Measurements from ENCODE around the gene MTHFD1L.
A peak's percentile ranks its signal among the peaks of the same experiment; 100 is the strongest.

MTHFD1L gene

GRCh38 chr6:150902142-150902776 lies 36.8 kb downstream of the MTHFD1L start:
- Histone ChIP-seq H3F3A (ENCODE audit: control insufficient read depth, insufficient read depth) (no peaks in the 10 kb centered on the region), H3K79me2 (ENCODE audit: control insufficient read depth, low read length) (peaks cover 12% of the 10 kb centered on the region), H3K27ac (ENCODE audit: low read depth, low read length) (no peak overlapping the region), H3K4me1 (ENCODE audit: control insufficient read depth, low read length) (no peaks in the 10 kb centered on the region), H3K4me2 (ENCODE audit: low read length) (no peak overlapping the region), H3K4me3 (ENCODE audit: low read length) (no peak overlapping the region), H4K20me1 (ENCODE audit: control insufficient read depth, insufficient read depth, low read depth, low read length) (no peaks in the 10 kb centered on the region), H3K9me2 (replicated peaks; ENCODE audit: control insufficient read depth, low read length) (no peaks in the 10 kb centered on the region; the same call in 1 of the 2 replicates), H3K27me3 (ENCODE audit: control insufficient read depth, low read length) (no peaks in the 10 kb centered on the region), H3K36me3 (ENCODE audit: control insufficient read depth, low read length) (peaks cover 61% of the 10 kb centered on the region), H3K9me3 (ENCODE audit: control insufficient read depth, insufficient read depth, low read length) (no peaks in the 10 kb centered on the region)
- TF ChIP-seq EZH2phosphoT487 (IDR thresholded peaks at IDR 0.05; ENCODE audit: borderline replicate concordance, low read length) (no peak), CTCF (IDR thresholded peaks at IDR 0.05; ENCODE audit: low read depth, low read length, poor library complexity, severe bottlenecking) (no peak)

- Histone ChIP-seq H3K4me1 (ENCODE audit: control insufficient read depth, low read length) (no peaks in the 10 kb centered on the region), H3K79me2 (ENCODE audit: control insufficient read depth, low read length) (peaks cover 12% of the 10 kb centered on the region), H3K9me3 (ENCODE audit: control insufficient read depth, insufficient read depth, low read length) (no peaks in the 10 kb centered on the region), H3K4me3 (ENCODE audit: low read length) (no peak overlapping the region), H3K9me2 (replicated peaks; ENCODE audit: control insufficient read depth, low read length) (no peaks in the 10 kb centered on the region; the same call in 1 of the 2 replicates), H3K27me3 (ENCODE audit: control insufficient read depth, low read length) (no peaks in the 10 kb centered on the region), H3K36me3 (ENCODE audit: control insufficient read depth, low read length) (peaks cover 58% of the 10 kb centered on the region), H4K20me1 (ENCODE audit: control insufficient read depth, insufficient read depth, low read depth, low read length) (no peaks in the 10 kb centered on the region), H3K4me2 (ENCODE audit: low read length) (no peak overlapping the region), H3K27ac (ENCODE audit: low read depth, low read length) (no peak overlapping the region), H3F3A (ENCODE audit: control insufficient read depth, insufficient read depth) (no peaks in the 10 kb centered on the region)
- TF ChIP-seq EZH2phosphoT487 (IDR thresholded peaks at IDR 0.05; ENCODE audit: borderline replicate concordance, low read length) (no peak), CTCF (IDR thresholded peaks at IDR 0.05; ENCODE audit: low read depth, low read length, poor library complexity, severe bottlenecking) (peak; percentile 68)
These were observed 40.3 kb downstream of the MTHFD1L start for GRCh38 chr6:150905769-150906168.

- no peak overlapping the region for H3K4me3 ChIP-seq (ENCODE audit: low read length)
- H3K9me2 ChIP-seq (replicated peaks; ENCODE audit: control insufficient read depth, low read length), result no peaks in the 10 kb centered on the region; the same call in 1 of the 2 replicates
- H3K9me3 ChIP-seq (ENCODE audit: control insufficient read depth, insufficient read depth, low read length), result no peaks in the 10 kb centered on the region
- H3K36me3 ChIP-seq (ENCODE audit: control insufficient read depth, low read length), result peaks cover 64% of the 10 kb centered on the region
- TF ChIP-seq EZH2phosphoT487 (IDR thresholded peaks at IDR 0.05; ENCODE audit: borderline replicate concordance, low read length), result no peak
- H3F3A ChIP-seq (ENCODE audit: control insufficient read depth, insufficient read depth), result no peaks in the 10 kb centered on the region
- no peak overlapping the region for H3K27ac ChIP-seq (ENCODE audit: low read depth, low read length)
- H3K4me2 ChIP-seq (ENCODE audit: low read length), result no peak overlapping the region
- no peaks in the 10 kb centered on the region for H3K4me1 ChIP-seq (ENCODE audit: control insufficient read depth, low read length)
- H3K79me2 ChIP-seq (ENCODE audit: control insufficient read depth, low read length), result peaks cover 12% of the 10 kb centered on the region
- no peaks in the 10 kb centered on the region for H4K20me1 ChIP-seq (ENCODE audit: control insufficient read depth, insufficient read depth, low read depth, low read length)
- H3K27me3 ChIP-seq (ENCODE audit: control insufficient read depth, low read length), result no peaks in the 10 kb centered on the region
These were observed 41.3 kb downstream of the MTHFD1L start for GRCh38 chr6:150906641-150907326.

- no peaks in the 10 kb centered on the region for H3K9me3 ChIP-seq (ENCODE audit: control insufficient read depth, insufficient read depth, low read length)
- TF ChIP-seq EZH2phosphoT487 (IDR thresholded peaks at IDR 0.05; ENCODE audit: borderline replicate concordance, low read length) (no peak), CTCF (IDR thresholded peaks at IDR 0.05; ENCODE audit: low read depth, low read length, poor library complexity, severe bottlenecking) (no peak)
- no peak overlapping the region for H3K4me2 ChIP-seq (ENCODE audit: low read length)
- H3K27me3 ChIP-seq (ENCODE audit: control insufficient read depth, low read length), result no peaks in the 10 kb centered on the region
- H3K9me2 ChIP-seq (replicated peaks; ENCODE audit: control insufficient read depth, low read length), result no peaks in the 10 kb centered on the region; the same call in 1 of the 2 replicates
- peaks cover 12% of the 10 kb centered on the region for H3K79me2 ChIP-seq (ENCODE audit: control insufficient read depth, low read length)
- H3K27ac ChIP-seq (ENCODE audit: low read depth, low read length), result no peak overlapping the region
- H3F3A ChIP-seq (ENCODE audit: control insufficient read depth, insufficient read depth), result no peaks in the 10 kb centered on the region
- peaks cover 70% of the 10 kb centered on the region for H3K36me3 ChIP-seq (ENCODE audit: control insufficient read depth, low read length)
- H3K4me3 ChIP-seq (ENCODE audit: low read length), result no peak overlapping the region
- H4K20me1 ChIP-seq (ENCODE audit: control insufficient read depth, insufficient read depth, low read depth, low read length), result no peaks in the 10 kb centered on the region
- H3K4me1 ChIP-seq (ENCODE audit: control insufficient read depth, low read length), result no peaks in the 10 kb centered on the region
These were observed 41.9 kb downstream of the MTHFD1L start for GRCh38 chr6:150907383-150907782.

Data from DOHH2 (cell line).